SH-SY5Y (cell line): Measurements from ENCODE around the gene POLR2F.

ENCODE experiments used
- GATA2 ChIP-seq: IDR thresholded peaks from 2 replicates; pipeline ENCODE4 v1.6.1; 2011; ENCODE audit warnings: mild to moderate bottlenecking, low read depth, low read length
- GATA3 ChIP-seq: IDR thresholded peaks from 2 replicates; pipeline ENCODE4 v1.6.1; 2011; ENCODE audit warnings: low read depth, mild to moderate bottlenecking, low read length, moderate library complexity

Gene POLR2F

GRCh38 chr22:37917874-37918548 is 35.5 kb upstream of the POLR2F start:
- TF ChIP-seq GATA3 (no peak), GATA2 (no peak)

DNA sequence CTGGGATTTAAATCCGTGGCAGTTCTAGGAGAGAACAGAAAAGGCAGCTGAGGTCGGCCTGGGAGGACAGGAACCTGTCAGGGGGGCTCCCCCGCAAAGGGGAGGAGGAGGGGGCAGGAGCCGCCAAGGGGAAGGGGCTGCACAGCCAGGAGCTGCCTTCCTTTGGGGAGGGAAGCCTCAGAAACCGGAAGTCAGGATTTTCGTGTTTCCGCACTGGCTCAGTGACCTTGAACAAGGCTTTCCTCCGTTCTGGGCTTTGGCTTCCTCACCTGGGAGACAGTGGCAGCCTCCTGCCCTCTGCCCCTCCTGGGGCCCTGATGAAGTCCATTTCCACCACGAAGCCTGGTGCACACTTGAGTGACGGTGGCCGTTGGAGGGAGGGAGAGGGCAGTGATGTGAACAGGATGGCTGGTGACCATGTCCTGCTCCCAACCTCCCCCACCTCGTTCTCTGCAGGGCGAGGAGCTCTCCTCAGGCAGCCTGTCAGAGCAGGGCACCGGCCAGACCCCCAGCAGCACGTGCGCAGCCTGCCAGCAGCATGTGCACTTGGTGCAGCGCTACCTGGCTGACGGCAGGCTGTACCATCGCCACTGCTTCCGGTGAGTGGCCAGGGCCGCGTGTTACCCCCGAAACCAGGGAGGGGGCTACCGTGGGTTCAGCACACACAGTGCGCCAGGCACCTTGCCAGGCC is 34.8 kb upstream of the POLR2F start:
- TF ChIP-seq GATA2 (no peak), GATA3 (no peak)

GRCh38 chr22:37920126-37920525 is 33.4 kb upstream of the POLR2F start:
- TF ChIP-seq GATA2 = no peak
- no peak for TF ChIP-seq GATA3

GRCh38 chr22:37922191-37922590 is 31.3 kb upstream of the POLR2F start:
- TF ChIP-seq GATA3 (no peak), GATA2 (no peak)

DNA sequence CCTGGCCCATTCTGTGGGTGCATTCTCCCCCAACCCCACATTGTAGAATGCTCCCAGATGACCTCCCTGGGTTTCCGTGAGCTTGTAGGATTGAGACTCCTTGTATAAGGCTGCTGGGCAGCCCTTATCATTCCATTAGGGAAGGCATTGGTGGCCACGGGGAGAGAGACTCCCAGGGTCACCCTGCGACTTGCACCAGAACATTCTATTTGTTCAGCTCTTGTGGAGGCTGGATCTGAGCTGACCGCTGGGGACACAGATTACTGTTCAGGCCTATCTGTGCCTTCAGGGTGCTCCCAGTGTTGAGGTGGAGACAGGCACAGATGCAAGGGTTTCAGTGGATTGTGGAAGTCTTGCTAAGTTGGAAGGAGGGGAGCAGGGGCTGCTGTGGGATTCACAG is 29.6 kb upstream of the POLR2F start:
- TF ChIP-seq GATA2 (no peak), GATA3 (no peak)

- TF ChIP-seq GATA3 (no peak), GATA2 (no peak)
These were observed 29.0 kb upstream of the POLR2F start for GRCh38 chr22:37924386-37925065.

DNA sequence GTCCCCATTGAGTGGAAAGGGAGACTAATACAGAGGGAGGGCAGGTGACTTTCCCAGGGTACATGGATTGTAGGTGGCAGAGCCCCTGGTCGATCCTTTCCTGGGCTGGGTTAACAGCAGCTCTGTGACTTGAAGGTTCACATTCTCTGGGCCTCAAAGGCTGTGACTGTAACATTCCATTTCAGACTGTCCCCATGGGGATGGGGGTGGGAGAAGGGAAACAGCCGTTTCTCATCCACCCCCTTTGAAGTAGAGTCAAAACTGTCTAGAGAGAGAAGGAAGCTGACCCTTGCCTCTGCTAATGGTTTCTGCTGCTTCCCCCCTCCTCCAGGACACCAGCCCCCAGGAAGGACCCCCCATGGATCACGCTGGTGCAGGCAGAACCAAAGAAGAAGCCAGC is 28.2 kb upstream of the POLR2F start:
- TF ChIP-seq GATA3 = no peak
- no peak for TF ChIP-seq GATA2

GRCh38 chr22:37925767-37926166 is 27.7 kb upstream of the POLR2F start:
- TF ChIP-seq GATA3 = no peak
- no peak for TF ChIP-seq GATA2

DNA sequence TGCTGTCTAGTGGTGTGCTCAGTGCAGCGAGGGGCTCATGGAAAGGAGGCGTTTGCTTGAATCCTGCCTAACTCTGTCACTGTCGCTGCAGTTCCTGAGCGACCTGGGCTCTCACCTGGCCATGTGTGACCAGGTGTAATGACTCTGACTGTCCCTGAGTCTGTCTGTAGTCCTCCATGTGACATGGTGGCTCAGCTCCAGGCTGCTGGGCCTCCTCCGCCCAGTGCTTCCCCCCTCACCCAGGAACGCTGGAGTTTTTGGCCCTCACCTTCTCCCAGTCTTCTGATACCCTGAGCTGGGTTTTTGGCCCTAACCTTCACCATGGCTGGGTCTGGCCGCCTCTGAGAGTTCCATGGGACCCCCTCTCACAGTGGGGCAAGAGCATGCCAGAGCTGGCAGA is 27.1 kb upstream of the POLR2F start:
- TF ChIP-seq GATA2 (no peak), GATA3 (no peak)

DNA sequence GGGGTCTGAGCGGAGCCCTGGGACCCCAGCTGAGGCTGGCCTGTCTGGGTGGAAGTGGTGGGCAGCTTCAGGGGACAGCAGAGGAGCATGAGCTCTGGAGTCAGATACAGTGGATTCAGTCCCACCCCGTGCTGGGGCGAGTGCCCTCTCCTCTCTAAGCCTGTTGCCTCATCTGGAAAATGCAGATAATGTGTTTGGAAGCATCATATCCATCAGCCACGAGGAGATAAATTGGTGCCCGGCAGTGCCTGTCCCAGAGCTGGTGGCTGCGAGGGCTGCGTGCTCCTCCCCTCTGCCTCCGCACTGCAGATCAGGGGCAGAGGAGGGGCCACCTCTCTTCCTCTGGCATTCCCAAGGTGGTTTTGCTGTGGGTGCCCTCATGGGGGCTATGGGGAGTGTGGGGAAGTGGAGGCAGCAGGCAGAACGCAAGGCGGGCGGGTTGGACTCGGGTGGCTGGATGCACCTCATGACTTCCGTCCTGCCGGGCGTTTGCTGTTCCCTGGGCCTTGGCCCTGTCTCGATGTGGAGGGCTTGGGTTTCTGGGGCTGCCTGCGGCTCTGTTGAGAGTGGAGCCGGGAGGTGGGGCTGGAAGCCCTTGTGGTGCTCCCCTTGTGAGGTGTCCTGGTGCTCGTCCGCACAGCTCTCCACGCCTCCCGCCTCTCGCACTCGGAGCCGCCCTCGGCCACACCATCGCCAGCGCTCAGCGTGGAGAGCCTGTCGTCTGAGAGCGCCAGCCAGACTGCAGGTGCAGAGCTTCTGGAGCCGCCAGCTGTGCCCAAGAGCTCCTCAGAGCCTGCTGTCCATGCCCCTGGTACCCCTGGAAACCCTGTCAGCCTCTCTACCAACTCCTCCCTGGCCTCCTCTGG is 26.5 kb upstream of the POLR2F start:
- no peak for TF ChIP-seq GATA2
- TF ChIP-seq GATA3 = no peak

DNA sequence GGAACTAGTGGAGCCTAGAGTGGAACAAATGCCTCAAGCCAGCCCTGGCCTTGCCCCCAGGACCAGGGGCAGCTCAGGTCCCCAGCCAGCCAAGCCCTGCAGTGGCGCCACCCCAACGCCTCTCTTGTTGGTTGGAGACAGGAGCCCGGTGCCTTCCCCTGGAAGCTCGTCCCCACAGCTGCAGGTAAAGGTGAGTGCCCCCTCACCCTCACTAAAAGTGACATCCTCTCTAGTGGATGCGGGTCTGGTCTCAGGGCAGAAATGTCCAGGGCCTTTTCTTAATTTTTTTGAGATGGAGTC is 25.9 kb upstream of the POLR2F start:
- TF ChIP-seq GATA2 (no peak), GATA3 (no peak)

- TF ChIP-seq GATA3 (no peak), GATA2 (no peak)
These were observed 24.1 kb upstream of the POLR2F start for GRCh38 chr22:37929390-37929789.

- TF ChIP-seq GATA2 (no peak), GATA3 (no peak)
These were observed 23.1 kb upstream of the POLR2F start for GRCh38 chr22:37930270-37930951.
